ENCODE measurements around the gene PGS1. TPM values are rescaled to one million over a fixed set of nuclear protein-coding genes. Genes with fewer than 3 reads are reported as not detected.

The PGS1 gene
- total and polyA plus RNA-seq, 2 of the 8 experiments (the other 6 are each of a cell fraction or from before 2014, with no cell fraction given) = 46.7 to 60.0 TPM

DNA sequence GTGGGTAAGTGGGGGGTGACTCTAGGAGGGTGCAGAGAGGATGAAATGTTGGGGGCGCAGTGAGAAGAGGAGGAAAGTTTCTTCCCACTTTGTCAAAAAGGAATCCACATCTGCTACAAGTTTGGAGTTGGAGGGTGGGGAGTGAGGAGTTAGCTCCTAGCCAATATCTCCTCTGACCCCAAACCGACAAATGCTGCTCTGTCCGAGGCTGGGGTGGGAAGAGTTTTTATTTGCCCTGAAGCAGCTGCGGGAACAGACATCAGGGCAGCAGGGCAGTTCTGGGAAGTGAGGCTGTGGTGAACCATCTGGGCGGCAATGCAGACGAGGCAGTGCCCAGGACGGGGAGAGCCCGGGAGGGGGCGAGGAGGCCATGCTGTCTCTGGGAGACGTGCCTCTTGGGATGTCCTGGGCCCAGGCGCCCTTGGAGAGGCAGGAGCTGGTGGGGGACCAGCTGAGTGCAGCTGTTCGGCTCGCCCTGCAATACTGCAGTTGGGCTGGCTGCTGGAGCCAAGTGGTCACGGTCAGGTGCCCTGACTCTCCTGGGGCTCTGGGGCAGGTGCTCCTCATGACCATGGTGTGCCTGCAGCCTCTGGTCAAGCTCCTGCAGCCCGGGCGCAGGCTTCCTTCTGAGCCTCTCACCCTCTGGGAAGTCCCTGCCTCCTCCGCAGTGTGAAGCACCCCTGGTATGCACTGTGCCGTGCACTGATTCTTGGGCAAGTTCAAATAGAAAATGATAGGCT is 12.2 kb upstream of the PGS1 start:
- TF ChIP-seq TAF1 (IDR thresholded peaks at IDR 0.05; ENCODE audit: low read depth, low read length) (no peak), ASH2L (IDR thresholded peaks at IDR 0.05; ENCODE audit: low read length) (peak; percentile 7), RAD21 (IDR thresholded peaks at IDR 0.05 in 1 of 2, conservative IDR thresholded peaks at IDR 0.05 in 1 of 2; ENCODE audit: low read depth in 2 of 2, low read length in 2 of 2) (no peak), JUND (IDR thresholded peaks at IDR 0.05; ENCODE audit: low read length) (no peak), CHD2 (IDR thresholded peaks at IDR 0.05; ENCODE audit: low read length) (no peak), JUN (IDR thresholded peaks at IDR 0.05; ENCODE audit: low read depth, low read length) (no peak), RNF2 (IDR thresholded peaks at IDR 0.05; ENCODE audit: borderline replicate concordance, low read depth, low read length, missing control alignments, poor library complexity, severe bottlenecking) (no peak)
- POLR2A ChIA-PET (ENCODE audit: partially characterized antibody) = interaction anchor here (0.6 to 3.0 kb wide), 11 partner anchors 8 to 117 kb away, joined by 3 to 11 read pairs (median 4); partner anchors contain the start of gene SOCS3
- Histone ChIP-seq H3K4ac (replicated peaks; ENCODE audit: insufficient read length, low read depth, low read length) (peak overlapping the region; percentile 90), H2AFZ (ENCODE audit: low read length) (no peak overlapping the region), H3K4me2 (ENCODE audit: insufficient read depth in 1 of 2, low read depth in 2 of 2, low read length in 2 of 2) (peak overlapping the region; percentile 60 to 61), H3K36me3 (ENCODE audit: control insufficient read depth in 2 of 4, insufficient read depth in 4 of 4, low read length in 3 of 4) (no peaks in the 10 kb centered on the region), H3K27ac (ENCODE audit: low read depth, low read length) (peak overlapping the region; percentile 80), H3K79me1 (ENCODE audit: low read depth, low read length) (no peaks in the 10 kb centered on the region), H3K9ac (replicated peaks in 1 of 4; ENCODE audit: extremely low read depth in 1 of 4, low read depth in 3 of 4, low read length in 3 of 4) (peak overlapping the region in 3 of 4 experiments; percentile 34 to 63 (median 38); a peak in 5 of 7 replicates), H2BK20ac (ENCODE audit: low read length) (peak overlapping the region; percentile 92), H4K5ac (ENCODE audit: insufficient read length, low read depth, low read length) (peak overlapping the region; percentile 25), H3K18ac (ENCODE audit: extremely low read depth, low read length) (peak overlapping the region; percentile 55), H3K56ac (replicated peaks; ENCODE audit: insufficient read length, low read depth, low read length) (peak overlapping the region; percentile 71), H2BK5ac (ENCODE audit: low read depth, low read length) (peak overlapping the region; percentile 99), H3K23ac (ENCODE audit: insufficient read length) (no peak overlapping the region), H4K91ac (replicated peaks; ENCODE audit: insufficient read length, low read length) (peak overlapping the region; percentile 77), H2BK12ac (ENCODE audit: low read depth, low read length) (peak overlapping the region; percentile 98), H3K14ac (ENCODE audit: insufficient read length) (peak overlapping the region; percentile 43), H2BK120ac (replicated peaks; ENCODE audit: low read depth, low read length) (peak overlapping the region; percentile 96), H4K20me1 (replicated peaks in 1 of 2; ENCODE audit: control insufficient read depth in 1 of 2, insufficient read depth in 2 of 2, low read length in 2 of 2) (no peaks in the 10 kb centered on the region), H2BK15ac (ENCODE audit: low read length) (0 out of 2 replicates have a peak overlapping the region, but pooled peaks have one; percentile 40), H3K4me1 (replicated peaks in 1 of 4; ENCODE audit: control insufficient read depth in 3 of 4, insufficient read depth in 4 of 4, low read length in 3 of 4) (peaks cover 17 to 55% (median 45%) of the 10 kb centered on the region in 4 experiments), H2AK5ac (ENCODE audit: low read depth, low read length) (peak overlapping the region; percentile 97), H3K9me3 (ENCODE audit: insufficient read depth in 2 of 2, low read depth in 1 of 2, low read length in 1 of 2) (no peaks in the 10 kb centered on the region), H3K27me3 (replicated peaks in 1 of 4; ENCODE audit: control insufficient read depth in 3 of 4, extremely low read depth in 1 of 4, insufficient read depth in 3 of 4, low read length in 3 of 4) (no peaks in the 10 kb centered on the region), H3K79me2 (ENCODE audit: control insufficient read depth in 1 of 2, insufficient read depth in 2 of 2, low read length in 2 of 2) (no peaks in the 10 kb centered on the region), H4K8ac (ENCODE audit: extremely low read depth, insufficient read depth, low read length) (peak overlapping the region; percentile 75), H3K23me2 (ENCODE audit: low read depth, low read length) (peaks cover 2% of the 10 kb centered on the region), H3K4me3 (ENCODE audit: extremely low read depth in 1 of 4, insufficient read depth in 2 of 4, low read depth in 3 of 4, low read length in 4 of 4) (peak overlapping the region in 2 of 4 experiments; percentile 2 to 43; a peak in 3 of 8 replicates)
- DNase-seq (ENCODE audit: low read depth in 1 of 2, low spot score in 2 of 2) (no peak), FAIRE-seq (no peak)
- CTCF ChIA-PET (ENCODE audit: partially characterized antibody) = interaction anchor here (0.8 to 20.5 kb wide), 9 partner anchors 8 to 115 kb away, joined by 3 to 257 read pairs (median 3); no protein-coding TSS in a partner anchor
- 58% methylated on average over 18 of the region's 18 CpGs; no CpG with 5 or more reads in 1 of the 2 experiments for WGBS, 2 experiments (ENCODE audit: extremely low coverage in 1 of 2, insufficient coverage in 1 of 2, insufficient read length in 1 of 2, insufficient replicate concordance in 2 of 2, low coverage in 1 of 2, low lambda C conversion rate in 2 of 2, missing lambda C conversion rate in 1 of 2)
